Neural progenitor cell (in vitro differentiated cells): ENCODE measurements around the gene FOLR3. TPM values are rescaled to one million over a fixed set of nuclear protein-coding genes. Genes with fewer than 3 reads are reported as not detected.

Source experiments
- DNase-seq: peaks from one replicate; pipeline ENCODE4 v3.0.0-alpha.2; 2016; ENCODE audit warnings: low spot score
- H2AFZ ChIP-seq: fragments of 200-600 bp; sonication (generic); replicated peaks from 2 replicates; pipeline ENCODE4 v1.6.1; 2016; ENCODE audit warnings: antibody characterized with exemption
- H3F3A ChIP-seq: fragments of 200-600 bp; sonication (generic); 2 replicates; pipeline ENCODE4 v1.6.1; 2016; ENCODE audit warnings: antibody characterized with exemption, low read depth
- H3K27ac ChIP-seq: fragments of 200-600 bp; sonication (generic); 2 replicates; pipeline ENCODE4 v1.5.1; 2016; ENCODE audit warnings: mild to moderate bottlenecking
- H3K27me3 ChIP-seq: fragments of 200-600 bp; sonication (generic); 2 replicates; pipeline ENCODE4 v1.6.1; 2016; ENCODE audit warnings: mild to moderate bottlenecking, moderate library complexity
- H3K36me3 ChIP-seq: fragments of 200-600 bp; sonication (generic); 2 replicates; pipeline ENCODE4 v1.5.1; 2016
- H3K4me1 ChIP-seq: fragments of 200-600 bp; sonication (generic); 2 replicates; pipeline ENCODE4 v1.6.1; 2016; ENCODE audit warnings: mixed run types
- H3K4me2 ChIP-seq: fragments of 200-600 bp; sonication (generic); 2 replicates; pipeline ENCODE4 v1.6.1; 2016
- H3K4me3 ChIP-seq: fragments of 200-600 bp; sonication (generic); 2 replicates; pipeline ENCODE4 v1.5.1; 2016
- H3K79me2 ChIP-seq: fragments of 200-600 bp; sonication (generic); 2 replicates; pipeline ENCODE4 v1.6.1; 2016; ENCODE audit warnings: low read depth
- H3K9ac ChIP-seq: fragments of 200-600 bp; sonication (generic); 2 replicates; pipeline ENCODE4 v1.6.1; 2016
- H3K9me3 ChIP-seq: fragments of 200-600 bp; sonication (generic); 2 replicates; pipeline ENCODE4 v1.5.1; 2016; ENCODE audit warnings: low read depth
- H4K20me1 ChIP-seq: fragments of 200-600 bp; sonication (generic); 2 replicates; pipeline ENCODE4 v1.6.1; 2016; ENCODE audit warnings: low read depth
- H3K27ac Mint-ChIP-seq: 3 replicates; pipeline ENCODE4 v1.8.0; 2021; ENCODE audit warnings: mixed read lengths
- H3K27me3 Mint-ChIP-seq: 2 replicates; pipeline ENCODE4 v1.8.0; 2022; ENCODE audit warnings: low read depth, mild to moderate bottlenecking, inconsistent platforms, moderate library complexity, mixed read lengths; ENCODE audit not compliant: insufficient read depth
- H3K36me3 Mint-ChIP-seq: 3 replicates; pipeline ENCODE4 v1.8.0; 2021; ENCODE audit warnings: mixed read lengths
- H3K4me1 Mint-ChIP-seq: 3 replicates; pipeline ENCODE4 v1.8.0; 2021; ENCODE audit warnings: mixed read lengths
- H3K4me3 Mint-ChIP-seq: 3 replicates; pipeline ENCODE4 v1.8.0; 2021; ENCODE audit warnings: mild to moderate bottlenecking, moderate library complexity, mixed read lengths
- H3K9me3 Mint-ChIP-seq: 3 replicates; pipeline ENCODE4 v1.8.0; 2020; ENCODE audit warnings: mixed read lengths
- EZH2 ChIP-seq: fragments of 200-600 bp; sonication (generic); IDR thresholded peaks from 2 replicates; pipeline ENCODE4 v1.6.1; 2017; ENCODE audit warnings: antibody characterized with exemption, mild to moderate bottlenecking, moderate library complexity
- EZH2phosphoT487 ChIP-seq: fragments of 200-600 bp; sonication (generic); IDR thresholded peaks from 2 replicates; pipeline ENCODE4 v1.6.1; 2017; ENCODE audit warnings: antibody characterized with exemption
- total RNA-seq: library from RNA; depleted of rRNA; stranded (reverse); fragments of >200 nt; gene quantifications from 2 replicates; pipeline ENCODE4 v1.2.3, GENCODE V29; 2015; ENCODE audit warnings: low replicate concordance
- TF ChIP-seq, protein P1 (sequence below): fragments of 200-600 bp; sonication (generic); IDR thresholded peaks from 2 replicates; pipeline ENCODE4 v1.5.1; 2017; ENCODE audit warnings: antibody characterized with exemption, mild to moderate bottlenecking

The FOLR3 gene
- total RNA-seq, 1 donor from 2014 or later, result not detected

DNA sequence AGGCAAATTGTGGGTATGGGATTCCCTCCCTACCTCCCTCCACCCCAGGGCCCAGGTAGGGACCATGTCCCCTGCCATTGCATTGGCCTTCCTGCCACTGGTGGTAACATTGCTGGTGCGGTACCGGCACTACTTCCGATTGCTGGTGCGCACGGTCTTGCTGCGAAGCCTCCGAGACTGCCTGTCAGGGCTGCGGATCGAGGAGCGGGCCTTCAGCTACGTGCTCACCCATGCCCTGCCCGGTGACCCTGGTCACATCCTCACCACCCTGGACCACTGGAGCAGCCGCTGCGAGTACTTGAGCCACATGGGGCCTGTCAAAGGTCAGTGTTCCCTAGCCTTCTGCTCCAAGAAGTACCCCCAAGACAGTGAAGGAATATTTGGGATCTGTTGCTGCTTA, 29.6 kb upstream of the FOLR3 start, which contains the start of gene TOMT:
TOMT (plus strand) TSS at position 37 of the 400 bp plus-strand sequence; CDS start at position 65, 28 bp downstream.
- H3K4me1 Mint-ChIP-seq, result peaks cover 26% of the 10 kb centered on the region
- peaks cover 21% of the 10 kb centered on the region for H3K79me2 ChIP-seq
- peaks cover 9% of the 10 kb centered on the region for H3K4me1 ChIP-seq
- H3F3A ChIP-seq, result peaks cover 9% of the 10 kb centered on the region
- no peak within 1 kb of the TSS for H3K9ac ChIP-seq
- H3K27ac ChIP-seq, result no peak within 1 kb of the TSS
- H3K4me2 ChIP-seq, result no peak within 1 kb of the TSS
- H3K9me3 Mint-ChIP-seq, result no peaks in the 10 kb centered on the region
- no peak for DNase-seq
- H3K4me3 Mint-ChIP-seq, result peak within 1 kb of the TSS; percentile 53
- peaks cover 8% of the 10 kb centered on the region for H3K27me3 Mint-ChIP-seq
- H3K27ac Mint-ChIP-seq, result peak within 1 kb of the TSS; percentile 87
- no peaks in the 10 kb centered on the region for H3K9me3 ChIP-seq
- no peak within 1 kb of the TSS for H3K4me3 ChIP-seq
- H2AFZ ChIP-seq, result no peak within 1 kb of the TSS
- TF ChIP-seq EZH2 (no peak), EZH2phosphoT487 (no peak)
- TF ChIP-seq, protein P1, sequence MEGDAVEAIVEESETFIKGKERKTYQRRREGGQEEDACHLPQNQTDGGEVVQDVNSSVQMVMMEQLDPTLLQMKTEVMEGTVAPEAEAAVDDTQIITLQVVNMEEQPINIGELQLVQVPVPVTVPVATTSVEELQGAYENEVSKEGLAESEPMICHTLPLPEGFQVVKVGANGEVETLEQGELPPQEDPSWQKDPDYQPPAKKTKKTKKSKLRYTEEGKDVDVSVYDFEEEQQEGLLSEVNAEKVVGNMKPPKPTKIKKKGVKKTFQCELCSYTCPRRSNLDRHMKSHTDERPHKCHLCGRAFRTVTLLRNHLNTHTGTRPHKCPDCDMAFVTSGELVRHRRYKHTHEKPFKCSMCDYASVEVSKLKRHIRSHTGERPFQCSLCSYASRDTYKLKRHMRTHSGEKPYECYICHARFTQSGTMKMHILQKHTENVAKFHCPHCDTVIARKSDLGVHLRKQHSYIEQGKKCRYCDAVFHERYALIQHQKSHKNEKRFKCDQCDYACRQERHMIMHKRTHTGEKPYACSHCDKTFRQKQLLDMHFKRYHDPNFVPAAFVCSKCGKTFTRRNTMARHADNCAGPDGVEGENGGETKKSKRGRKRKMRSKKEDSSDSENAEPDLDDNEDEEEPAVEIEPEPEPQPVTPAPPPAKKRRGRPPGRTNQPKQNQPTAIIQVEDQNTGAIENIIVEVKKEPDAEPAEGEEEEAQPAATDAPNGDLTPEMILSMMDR, result no peak
- H3K36me3 ChIP-seq, result no peaks in the 10 kb centered on the region
- H4K20me1 ChIP-seq, result peaks cover 12% of the 10 kb centered on the region
- peaks cover 7% of the 10 kb centered on the region for H3K36me3 Mint-ChIP-seq
- no peaks in the 10 kb centered on the region for H3K27me3 ChIP-seq

DNA sequence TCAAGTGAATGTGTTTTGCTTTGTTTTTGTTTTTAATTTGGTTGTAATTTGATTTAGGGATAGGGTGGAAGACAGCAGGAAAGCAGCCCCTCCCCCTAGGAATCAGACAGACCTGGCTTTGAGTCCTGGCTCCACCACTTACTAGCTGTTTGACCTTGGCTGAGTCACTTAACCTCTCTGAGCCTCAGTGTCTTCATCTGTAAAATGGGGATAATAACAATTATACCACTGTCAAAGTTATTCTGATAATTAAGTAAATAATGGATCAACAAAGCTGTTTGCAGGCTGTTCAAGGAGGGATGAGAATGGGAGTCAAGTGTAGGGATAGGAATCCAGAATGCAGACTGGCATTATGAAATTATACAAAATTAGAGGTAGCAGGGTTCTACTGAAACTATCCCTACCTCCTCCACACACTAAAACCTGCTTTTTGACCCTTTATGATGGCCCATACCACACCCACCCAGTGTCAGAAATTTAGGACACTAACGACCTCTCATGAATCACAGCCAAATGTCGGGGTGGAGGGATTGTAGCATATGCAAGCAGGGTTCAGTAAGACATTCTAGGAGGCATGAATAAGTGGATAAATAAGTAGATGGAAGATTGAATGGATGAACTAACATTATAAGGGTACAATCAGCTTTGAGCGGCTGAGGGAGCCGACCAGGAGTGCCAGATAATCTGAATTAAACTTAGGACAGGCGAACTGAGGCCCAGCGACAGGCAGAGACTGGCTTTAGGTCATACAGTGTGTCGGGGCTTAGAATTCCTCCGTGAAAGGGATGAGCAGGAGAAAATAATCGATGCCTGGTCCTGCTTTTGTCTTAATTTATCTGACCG, 24.0 kb upstream of the FOLR3 start:
- Histone ChIP-seq H3K27ac (peak overlapping the region; percentile 92), H3F3A (peaks cover 21% of the 10 kb centered on the region), H3K9ac (peak overlapping the region; percentile 9), H3K4me3 (peak overlapping the region; percentile 69), H3K9me3 (no peaks in the 10 kb centered on the region), H3K4me1 (peaks cover 6% of the 10 kb centered on the region), H3K79me2 (no peaks in the 10 kb centered on the region), H3K27me3 (peaks cover 28% of the 10 kb centered on the region), H4K20me1 (no peaks in the 10 kb centered on the region), H2AFZ (peak overlapping the region; percentile 91), H3K4me2 (peak overlapping the region; percentile 81), H3K36me3 (no peaks in the 10 kb centered on the region)
- Mint-ChIP-seq H3K27me3 (peaks cover 9% of the 10 kb centered on the region), H3K36me3 (peaks cover 3% of the 10 kb centered on the region), H3K9me3 (no peaks in the 10 kb centered on the region), H3K4me1 (peaks cover 20% of the 10 kb centered on the region), H3K4me3 (peak overlapping the region; percentile 96), H3K27ac (peak overlapping the region; percentile 100)
- no peak for DNase-seq
- TF ChIP-seq EZH2phosphoT487 (no peak), EZH2 (no peak)
- TF ChIP-seq, protein P1, result no peak

DNA sequence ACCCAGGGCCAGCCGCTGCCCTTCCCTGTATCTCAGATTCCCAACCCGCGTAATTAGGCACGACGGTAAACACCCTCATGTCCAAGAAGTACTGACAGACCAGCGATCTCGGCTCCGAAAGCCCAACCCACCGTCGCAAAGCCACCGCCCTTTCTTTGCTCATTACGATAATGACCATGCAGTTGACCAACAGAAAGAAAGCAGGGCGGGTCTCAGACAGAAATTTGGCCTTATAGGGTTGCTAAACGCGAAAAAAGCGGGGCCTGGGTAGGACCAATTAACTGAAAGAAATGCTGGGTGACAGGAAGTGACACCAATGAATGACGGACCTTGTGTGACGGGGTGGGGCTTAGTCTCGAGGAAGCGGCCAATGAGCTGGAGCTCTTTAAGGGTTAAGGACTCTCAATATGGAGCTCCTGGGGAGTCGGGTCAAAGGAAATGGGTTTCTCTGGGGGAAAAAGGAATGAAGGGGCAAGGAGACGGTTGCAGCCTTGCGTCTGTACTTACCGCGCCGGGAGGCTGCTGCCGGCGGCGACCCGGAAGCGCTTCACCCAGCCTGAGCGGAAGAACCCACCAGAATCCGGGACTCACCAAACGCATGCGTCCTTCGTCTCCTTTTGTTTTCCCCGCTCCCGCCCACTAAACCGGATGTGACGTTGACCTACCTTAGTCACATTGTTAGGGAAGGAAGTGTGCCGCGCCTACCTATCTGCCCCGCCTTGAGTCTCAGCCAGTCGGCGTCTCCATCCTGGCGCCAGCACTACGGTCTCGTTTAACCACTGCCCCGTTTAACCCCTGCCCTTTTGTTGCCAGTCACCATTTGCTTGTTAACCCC, 23.2 kb upstream of the FOLR3 start, which contains the start of gene ANAPC15:
ANAPC15 (minus strand) TSS at position 553 of the 835 bp plus-strand sequence. CDS start 1,419 bp downstream, outside the sequence.
- no peaks in the 10 kb centered on the region for H4K20me1 ChIP-seq
- peak within 1 kb of the TSS; percentile 100 for H3K27ac Mint-ChIP-seq

More for the DNA sequence above, 23.2 kb upstream of the FOLR3 start, which contains the start of gene ANAPC15:
- peak within 1 kb of the TSS; percentile 58 for H3K9ac ChIP-seq
- no peaks in the 10 kb centered on the region for H3K36me3 ChIP-seq
- peaks cover 20% of the 10 kb centered on the region for H3K4me1 Mint-ChIP-seq
- H2AFZ ChIP-seq, result peak within 1 kb of the TSS; percentile 91
- peak within 1 kb of the TSS; percentile 69 for H3K4me3 ChIP-seq
- H3K4me2 ChIP-seq, result peak within 1 kb of the TSS; percentile 81
- H3K9me3 Mint-ChIP-seq, result no peaks in the 10 kb centered on the region
- H3K36me3 Mint-ChIP-seq, result peaks cover 3% of the 10 kb centered on the region
- H3K79me2 ChIP-seq, result no peaks in the 10 kb centered on the region
- H3F3A ChIP-seq, result peaks cover 21% of the 10 kb centered on the region
- DNase-seq, result peak; percentile 98
- H3K4me1 ChIP-seq, result peaks cover 6% of the 10 kb centered on the region
- H3K9me3 ChIP-seq, result no peaks in the 10 kb centered on the region
- H3K4me3 Mint-ChIP-seq, result peak within 1 kb of the TSS; percentile 96
- peak within 1 kb of the TSS; percentile 92 for H3K27ac ChIP-seq
- H3K27me3 Mint-ChIP-seq, result peaks cover 8% of the 10 kb centered on the region
- TF ChIP-seq, protein P1, result no peak
- TF ChIP-seq EZH2phosphoT487 (no peak), EZH2 (peak; percentile 32)
- H3K27me3 ChIP-seq, result peaks cover 36% of the 10 kb centered on the region
